Astrocyte (in vitro differentiated cells and primary cell): ENCODE measurements around the gene UBE2S. TPM values are rescaled to one million over a fixed set of nuclear protein-coding genes. Genes with fewer than 3 reads are reported as not detected.
"Not testable (repeated sequence)": the region's sequence is repeated elsewhere in the genome, so short reads cannot be mapped to it uniquely, and the experiment has no call there.

Experiments used
- DNase-seq: peaks from one replicate; pipeline ENCODE4 v3.0.0-alpha.2; 2010; ENCODE audit warnings: low read depth
- FAIRE-seq: peaks from 2 replicates; lab custom pipeline; 2011; peaks lifted over from hg19 to GRCh38; lab: Jason Lieb, UNC
- H2AFZ ChIP-seq: 2 replicates; pipeline ENCODE4 v1.6.0; 2012; ENCODE audit warnings: low read depth, low read length, inconsistent platforms
- H3K27ac ChIP-seq: 2 replicates; pipeline ENCODE4 v1.5.1; 2011; ENCODE audit warnings: low read depth, low read length, inconsistent platforms
- H3K27me3 ChIP-seq: 2 replicates; pipeline ENCODE4 v1.6.0; 2011; ENCODE audit warnings: low read length, inconsistent platforms; ENCODE audit not compliant: insufficient read depth
- H3K36me3 ChIP-seq: 2 replicates; pipeline ENCODE4 v1.5.1; 2011; ENCODE audit warnings: low read length, inconsistent platforms; ENCODE audit not compliant: insufficient read depth
- H3K4me1 ChIP-seq: 2 replicates; pipeline ENCODE4 v1.5.1; 2011; ENCODE audit warnings: low read length, inconsistent platforms; ENCODE audit not compliant: insufficient read depth
- H3K4me2 ChIP-seq: 2 replicates; pipeline ENCODE4 v1.6.0; 2012; ENCODE audit warnings: low read length, inconsistent platforms
- H3K4me3 ChIP-seq: 2 replicates; pipeline ENCODE4 v1.5.1; 2011; ENCODE audit warnings: low read depth, mild to moderate bottlenecking, low read length, inconsistent platforms; ENCODE audit not compliant: insufficient read depth
- H3K79me2 ChIP-seq: 2 replicates; pipeline ENCODE4 v1.6.0; 2012; ENCODE audit warnings: mild to moderate bottlenecking, low read length, inconsistent platforms; ENCODE audit not compliant: insufficient read depth
- H3K9ac ChIP-seq: 2 replicates; pipeline ENCODE4 v1.6.0; 2012; ENCODE audit warnings: mild to moderate bottlenecking, low read length, inconsistent platforms
- H3K9me3 ChIP-seq: 2 replicates; pipeline ENCODE4 v1.5.1; 2012; ENCODE audit warnings: low read depth, mild to moderate bottlenecking, low read length, inconsistent platforms; ENCODE audit not compliant: insufficient read depth
- H4K20me1 ChIP-seq: 2 replicates; pipeline ENCODE4 v1.6.0; 2012; ENCODE audit warnings: low read length, inconsistent platforms; ENCODE audit not compliant: insufficient read depth
- H3K27ac Mint-ChIP-seq: one replicate; pipeline ENCODE4 v1.8.0; 2021; ENCODE audit warnings: mild to moderate bottlenecking, mixed read lengths; ENCODE audit not compliant: unreplicated experiment
- H3K27me3 Mint-ChIP-seq: one replicate; pipeline ENCODE4 v1.8.0; 2021; ENCODE audit warnings: low read depth, mixed read lengths; ENCODE audit not compliant: unreplicated experiment
- H3K36me3 Mint-ChIP-seq: one replicate; pipeline ENCODE4 v1.8.0; 2021; ENCODE audit warnings: low read depth, mixed read lengths; ENCODE audit not compliant: unreplicated experiment
- H3K4me1 Mint-ChIP-seq: one replicate; pipeline ENCODE4 v1.8.0; 2021; ENCODE audit warnings: low read depth, mixed read lengths; ENCODE audit not compliant: unreplicated experiment
- H3K4me3 Mint-ChIP-seq: one replicate; pipeline ENCODE4 v1.8.0; 2021; ENCODE audit warnings: mild to moderate bottlenecking, moderate library complexity, mixed read lengths; ENCODE audit not compliant: unreplicated experiment
- H3K9me3 Mint-ChIP-seq: one replicate; pipeline ENCODE4 v1.8.0; 2021; ENCODE audit warnings: mild to moderate bottlenecking, mixed read lengths; ENCODE audit not compliant: unreplicated experiment
- CTCF ChIP-seq: IDR thresholded peaks from 2 replicates; pipeline ENCODE4 v1.5.1; 2011; ENCODE audit warnings: low read depth, mild to moderate bottlenecking, inconsistent platforms, low read length, moderate library complexity; ENCODE audit not compliant: insufficient read depth
- EZH2 ChIP-seq: IDR thresholded peaks from 2 replicates; pipeline ENCODE4 v1.6.1; 2012; ENCODE audit warnings: mild to moderate bottlenecking, low read length, inconsistent platforms; ENCODE audit not compliant: insufficient read depth
- total RNA-seq: library from RNA; stranded (reverse); gene quantifications from 2 replicates; pipeline ENCODE4 v1.2.1, GENCODE V29; 2021

The UBE2S gene
- total RNA-seq, 1 donor from 2014 or later = 116 TPM

GRCh38 chr19:55405638-55406037, 1.9 kb downstream of the UBE2S start:
- H4K20me1 ChIP-seq = peaks cover 57% of the 10 kb centered on the region
- no peak overlapping the region for H2AFZ ChIP-seq
- H3K36me3 ChIP-seq = peaks cover 31% of the 10 kb centered on the region
- no peaks in the 10 kb centered on the region for H3K27me3 ChIP-seq
- H3K27ac Mint-ChIP-seq = no peak overlapping the region
- H3K36me3 Mint-ChIP-seq = peaks cover 28% of the 10 kb centered on the region
- H3K4me3 Mint-ChIP-seq = peak overlapping the region; percentile 84
- FAIRE-seq (no peak), DNase-seq (no peak)
- H3K4me1 Mint-ChIP-seq = peaks cover 15% of the 10 kb centered on the region
- H3K9me3 ChIP-seq = no peaks in the 10 kb centered on the region
- H3K9ac ChIP-seq = peak overlapping the region; percentile 95
- H3K9me3 Mint-ChIP-seq = peaks cover 10% of the 10 kb centered on the region
- no peak overlapping the region for H3K27ac ChIP-seq
- peaks cover 52% of the 10 kb centered on the region for H3K79me2 ChIP-seq
- TF ChIP-seq EZH2 (no peak), CTCF (no peak)
- no peaks in the 10 kb centered on the region for H3K27me3 Mint-ChIP-seq
- H3K4me3 ChIP-seq = peak overlapping the region; percentile 81
- peak overlapping the region; percentile 94 for H3K4me2 ChIP-seq
- peaks cover 20% of the 10 kb centered on the region for H3K4me1 ChIP-seq

- Mint-ChIP-seq H3K27me3 (no peaks in the 10 kb centered on the region), H3K36me3 (peaks cover 25% of the 10 kb centered on the region), H3K4me3 (no peak overlapping the region), H3K9me3 (no peaks in the 10 kb centered on the region), H3K4me1 (peaks cover 13% of the 10 kb centered on the region), H3K27ac (no peak overlapping the region)
- H3K36me3 ChIP-seq = peaks cover 38% of the 10 kb centered on the region
- no peak overlapping the region for H3K27ac ChIP-seq
- FAIRE-seq (no peak), DNase-seq (no peak)
- H3K4me3 ChIP-seq = no peak overlapping the region
- peaks cover 16% of the 10 kb centered on the region for H3K4me1 ChIP-seq
- peak overlapping the region; percentile 26 for H3K4me2 ChIP-seq
- no peak overlapping the region for H2AFZ ChIP-seq
- H3K9ac ChIP-seq = no peak overlapping the region
- H3K9me3 ChIP-seq = no peaks in the 10 kb centered on the region
- no peaks in the 10 kb centered on the region for H3K27me3 ChIP-seq
- H3K79me2 ChIP-seq = peaks cover 52% of the 10 kb centered on the region
- H4K20me1 ChIP-seq = peaks cover 67% of the 10 kb centered on the region
- TF ChIP-seq EZH2 = no peak
- TF ChIP-seq CTCF = no peak
Observed at GRCh38 chr19:55402509-55402908, 5.1 kb downstream of the UBE2S start.

GRCh38 chr19:55401390-55401789, 6.2 kb downstream of the UBE2S start:
- peaks cover 36% of the 10 kb centered on the region for H3K36me3 ChIP-seq
- peaks cover 15% of the 10 kb centered on the region for H3K4me1 ChIP-seq
- H3K36me3 Mint-ChIP-seq = peaks cover 21% of the 10 kb centered on the region
- not testable (repeated sequence) for H3K4me1 Mint-ChIP-seq, H3K9me3 Mint-ChIP-seq, H3K27ac ChIP-seq, H3K4me3 ChIP-seq, H3K4me3 Mint-ChIP-seq, H3K9me3 ChIP-seq, H3K27ac Mint-ChIP-seq, DNase-seq, H3K27me3 Mint-ChIP-seq, H3K9ac ChIP-seq, H3K27me3 ChIP-seq, H2AFZ ChIP-seq, FAIRE-seq, H3K4me2 ChIP-seq
- H3K79me2 ChIP-seq = peaks cover 40% of the 10 kb centered on the region
- peaks cover 58% of the 10 kb centered on the region for H4K20me1 ChIP-seq
